Vagina (tissue), 2 donors: ENCODE measurements around the gene CTNNBL1.

Source experiments
- POLR2AphosphoS5 ChIP-seq, 2 donors: sonication (generic); formaldehyde crosslinking; IDR thresholded peaks; one replicate each; pipeline ENCODE4 v1.9.0; 2017; ENCODE audit warnings: antibody characterized with exemption in 2 of 2, mild to moderate bottlenecking in 2 of 2, low read depth in 1 of 2; ENCODE audit not compliant: insufficient read depth in 1 of 2
- TF ChIP-seq, protein P1 (sequence below), 3 experiments: fragments of 450-650 bp in 2 of 3; fragments of 200-600 bp in 1 of 3; sonication (generic) in 1 of 3; IDR thresholded peaks; one replicate each; pipeline ENCODE4 v1.5.1; 2017 to 2019; ENCODE audit warnings: antibody characterized with exemption in 3 of 3, mild to moderate bottlenecking in 2 of 3, moderate library complexity in 2 of 3

DNA sequence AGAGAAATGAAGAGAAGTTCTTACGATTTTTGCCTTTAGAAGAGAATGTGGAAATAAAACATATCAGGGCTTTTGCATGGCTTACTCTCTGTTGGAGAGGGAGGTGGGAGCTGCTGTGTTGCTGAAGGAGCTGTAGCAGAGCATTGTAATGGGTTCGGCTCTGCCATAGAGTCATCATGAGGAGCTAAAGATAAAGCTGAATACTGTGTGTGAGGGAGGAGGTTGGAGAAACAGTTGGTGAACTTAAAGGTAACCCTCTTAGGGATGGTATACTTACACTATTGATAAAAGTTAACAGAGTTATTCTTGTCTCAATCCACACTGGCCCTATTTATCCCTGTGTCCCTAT lies 34.8 kb downstream of the CTNNBL1 start:
- TF ChIP-seq, protein P1, sequence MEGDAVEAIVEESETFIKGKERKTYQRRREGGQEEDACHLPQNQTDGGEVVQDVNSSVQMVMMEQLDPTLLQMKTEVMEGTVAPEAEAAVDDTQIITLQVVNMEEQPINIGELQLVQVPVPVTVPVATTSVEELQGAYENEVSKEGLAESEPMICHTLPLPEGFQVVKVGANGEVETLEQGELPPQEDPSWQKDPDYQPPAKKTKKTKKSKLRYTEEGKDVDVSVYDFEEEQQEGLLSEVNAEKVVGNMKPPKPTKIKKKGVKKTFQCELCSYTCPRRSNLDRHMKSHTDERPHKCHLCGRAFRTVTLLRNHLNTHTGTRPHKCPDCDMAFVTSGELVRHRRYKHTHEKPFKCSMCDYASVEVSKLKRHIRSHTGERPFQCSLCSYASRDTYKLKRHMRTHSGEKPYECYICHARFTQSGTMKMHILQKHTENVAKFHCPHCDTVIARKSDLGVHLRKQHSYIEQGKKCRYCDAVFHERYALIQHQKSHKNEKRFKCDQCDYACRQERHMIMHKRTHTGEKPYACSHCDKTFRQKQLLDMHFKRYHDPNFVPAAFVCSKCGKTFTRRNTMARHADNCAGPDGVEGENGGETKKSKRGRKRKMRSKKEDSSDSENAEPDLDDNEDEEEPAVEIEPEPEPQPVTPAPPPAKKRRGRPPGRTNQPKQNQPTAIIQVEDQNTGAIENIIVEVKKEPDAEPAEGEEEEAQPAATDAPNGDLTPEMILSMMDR (IDR thresholded peaks at IDR 0.05), result no peak
- TF ChIP-seq POLR2AphosphoS5 (IDR thresholded peaks at IDR 0.05; ENCODE audit: insufficient read depth in 1 of 2, low read depth in 1 of 2), result no peak
